LNCAP (cell line): Measurements from ENCODE around the gene CHMP4A.

ENCODE experiments used
- CTCF ChIP-seq: fragments of 450-650 bp; IDR thresholded peaks from 2 replicates; pipeline ENCODE4 v1.5.1; 2017; ENCODE audit warnings: mild to moderate bottlenecking

CHMP4A gene

GRCh38 chr14:24185741-24186140, 27.5 kb downstream of the CHMP4A start:
- TF ChIP-seq CTCF, result no peak

GRCh38 chr14:24185026-24185425, 28.3 kb downstream of the CHMP4A start:
- no peak for TF ChIP-seq CTCF

GRCh38 chr14:24184104-24184970, 29.0 kb downstream of the CHMP4A start:
- no peak for TF ChIP-seq CTCF

GRCh38 chr14:24183014-24183481, 30.2 kb downstream of the CHMP4A start:
- no peak for TF ChIP-seq CTCF

GRCh38 chr14:24182110-24182882, 31.0 kb downstream of the CHMP4A start:
- TF ChIP-seq CTCF, result no peak

GRCh38 chr14:24181371-24182077, 31.8 kb downstream of the CHMP4A start:
- no peak for TF ChIP-seq CTCF

GRCh38 chr14:24179961-24180796, 33.1 kb downstream of the CHMP4A start:
- TF ChIP-seq CTCF, result no peak
